Measurements from ENCODE around the gene DUOXA2.

DNA sequence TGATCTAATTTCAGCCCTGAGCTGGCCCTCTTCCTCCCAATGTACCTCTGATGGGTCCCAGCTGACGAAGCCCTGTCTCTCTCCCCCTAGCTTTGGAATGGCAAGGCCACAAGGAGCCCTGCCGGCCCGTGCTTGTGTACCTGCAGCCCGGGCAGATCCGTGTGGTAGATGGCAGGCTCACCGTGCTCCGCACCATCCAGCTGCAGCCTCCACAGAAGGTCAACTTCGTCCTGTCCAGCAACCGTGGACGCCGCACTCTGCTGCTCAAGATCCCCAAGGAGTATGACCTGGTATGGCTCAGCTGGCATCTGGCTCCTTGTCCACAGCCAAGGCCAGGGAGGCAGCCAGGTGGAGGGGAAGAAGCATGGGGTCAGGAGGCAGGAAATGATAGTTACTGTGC lies 29.8 kb downstream of the DUOXA2 start:
- TF ChIP-seq EZH2 (IDR thresholded peaks at IDR 0.05) (no peak), POLR2AphosphoS5 (IDR thresholded peaks at IDR 0.05; ENCODE audit: borderline replicate concordance, low read depth, low read length) (no peak), FOXP2 (optimal IDR thresholded peaks at IDR 0.05; ENCODE audit: control extremely low read depth, extremely low read length, insufficient read depth) (no peak)
